ENCODE measurements around the gene FBLN2.

FBLN2 gene

GRCh38 chr3:13569201-13569600 is 20.3 kb downstream of the FBLN2 start:
- DNase-seq: no peak

DNA sequence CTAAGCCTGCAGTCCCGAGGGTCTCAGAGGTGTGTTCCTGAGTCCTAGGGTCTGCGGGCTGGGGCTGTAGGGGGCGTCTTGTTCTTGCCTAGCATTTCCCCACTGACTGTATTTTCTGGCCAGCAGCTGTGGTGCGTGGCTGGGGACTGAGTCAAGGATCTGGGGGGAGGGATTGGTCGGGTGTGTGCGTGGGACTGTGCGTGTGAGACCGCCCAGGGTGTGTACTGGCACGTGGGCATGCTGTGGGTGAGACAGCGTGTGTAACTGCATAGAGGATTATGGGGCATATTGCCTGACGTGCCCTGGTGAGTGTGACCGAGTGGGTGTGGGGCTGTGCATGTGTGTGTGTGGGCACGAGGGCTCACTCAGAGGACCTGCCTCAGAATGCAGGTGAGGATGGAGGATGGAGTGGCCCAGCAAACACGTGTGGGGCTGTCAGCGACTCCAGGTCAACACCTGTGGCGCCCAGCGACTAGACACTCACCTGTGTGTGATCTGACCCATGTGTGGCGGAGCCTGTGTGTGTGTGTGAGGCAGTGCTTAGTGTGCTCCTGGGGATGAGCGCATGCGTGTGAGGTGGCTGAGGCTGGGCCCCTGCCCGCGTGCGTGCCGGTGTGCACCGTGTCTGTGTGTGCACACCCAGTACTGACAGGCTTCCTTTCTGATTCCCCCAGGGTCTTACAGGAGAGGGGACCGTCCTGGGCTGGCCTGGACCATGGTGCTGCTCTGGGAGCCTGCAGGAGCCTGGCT is 20.9 kb downstream of the FBLN2 start:
- DNase-seq: no peak

GRCh38 chr3:13570391-13571194 is 21.7 kb downstream of the FBLN2 start:
- no peak for DNase-seq

- no peak for DNase-seq
These were observed 22.3 kb downstream of the FBLN2 start for GRCh38 chr3:13571264-13571663.

DNA sequence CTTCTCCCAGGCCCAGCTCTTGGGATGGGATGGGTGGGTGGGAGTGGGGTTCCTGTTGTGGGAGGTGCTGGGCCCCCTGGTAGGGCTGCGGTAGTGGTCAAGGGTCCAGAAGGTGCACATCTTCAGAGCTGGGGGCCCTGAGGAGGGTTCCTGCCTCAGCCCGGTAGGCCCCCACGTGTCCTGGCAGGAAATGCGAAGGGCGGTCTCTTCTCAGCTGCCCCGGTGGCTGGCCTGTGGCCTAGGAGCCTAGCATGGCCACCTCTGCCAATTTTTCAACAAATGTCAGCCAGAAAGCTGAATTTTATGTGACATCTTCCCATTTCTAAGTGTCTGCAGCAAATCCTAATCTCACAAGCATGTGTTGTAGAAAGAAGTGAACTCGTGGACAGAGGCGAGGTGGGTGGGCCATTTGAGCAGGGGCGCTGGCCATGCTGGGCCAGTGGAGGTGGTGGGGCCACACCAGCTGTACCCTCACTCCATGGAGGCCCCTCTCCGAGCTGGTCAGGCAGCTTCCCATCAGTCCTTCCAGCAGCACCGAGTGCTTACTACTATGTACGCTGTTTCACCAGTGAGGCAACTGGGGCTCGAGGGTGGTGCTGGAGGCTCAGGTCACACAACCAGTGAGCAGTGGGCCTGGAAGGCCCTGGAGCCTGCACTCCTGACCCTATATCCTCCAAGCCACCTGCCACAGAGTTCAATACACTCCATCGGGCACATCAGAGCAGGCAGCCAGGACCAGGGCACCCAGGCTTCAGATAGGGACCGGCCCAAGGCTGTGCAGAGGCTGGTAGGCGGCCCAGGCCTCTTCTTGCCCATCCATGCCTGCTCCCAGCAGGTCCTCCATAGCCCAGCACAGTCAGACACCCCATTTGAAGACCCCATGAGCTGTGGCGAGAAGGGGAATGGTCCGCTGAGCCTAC is 23.2 kb downstream of the FBLN2 start:
- DNase-seq: no peak

- no peak for DNase-seq
These were observed 24.1 kb downstream of the FBLN2 start for GRCh38 chr3:13572926-13573623.

GRCh38 chr3:13574083-13574797 is 25.3 kb downstream of the FBLN2 start:
- DNase-seq: no peak

- DNase-seq: no peak
These were observed 26.0 kb downstream of the FBLN2 start for GRCh38 chr3:13574798-13575451.

GRCh38 chr3:13575459-13576061 is 26.6 kb downstream of the FBLN2 start:
- DNase-seq: no peak

- no peak for DNase-seq
These were observed 28.5 kb downstream of the FBLN2 start for GRCh38 chr3:13577181-13578121.

DNA sequence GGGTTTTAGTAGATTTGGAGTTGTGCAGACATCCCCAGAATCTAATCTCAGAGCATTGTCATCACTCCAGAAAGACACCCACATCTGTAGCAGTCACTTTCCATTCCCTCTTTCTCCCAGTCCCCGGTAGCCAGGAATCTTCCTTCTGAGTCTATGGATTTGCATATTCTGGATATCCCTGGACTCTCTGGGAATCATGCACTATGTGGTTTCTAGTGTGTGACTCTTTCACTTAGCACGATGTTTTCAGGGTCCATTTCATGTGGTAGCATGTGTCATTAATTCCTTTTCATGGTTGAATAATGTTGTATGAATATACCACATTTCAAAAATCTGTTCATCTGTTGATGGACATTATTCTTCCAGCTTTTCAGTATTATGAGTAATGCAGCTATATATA is 29.3 kb downstream of the FBLN2 start:
- DNase-seq: no peak

DNA sequence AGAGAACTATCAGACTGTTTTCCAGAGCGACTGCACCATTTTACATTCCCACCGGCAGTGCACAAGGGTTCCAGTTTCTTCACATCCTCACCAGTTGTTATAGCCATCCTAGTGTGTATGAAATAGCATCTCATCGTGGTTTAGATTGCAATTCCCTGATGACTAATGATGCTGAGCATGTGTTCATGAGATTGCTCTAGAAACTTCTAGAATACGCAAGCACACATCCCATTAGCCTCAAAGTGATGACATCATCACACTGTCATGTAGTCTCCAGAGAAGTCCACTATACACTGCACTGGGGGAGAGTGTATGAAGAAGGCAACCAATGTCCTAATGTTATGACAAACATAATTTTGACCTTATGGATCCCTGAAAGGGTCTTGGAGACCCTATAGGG is 30.1 kb downstream of the FBLN2 start:
- DNase-seq: no peak

- no peak for DNase-seq
These were observed 31.5 kb downstream of the FBLN2 start for GRCh38 chr3:13580256-13581023.

- no peak for DNase-seq
These were observed 32.8 kb downstream of the FBLN2 start for GRCh38 chr3:13581485-13582365.

DNA sequence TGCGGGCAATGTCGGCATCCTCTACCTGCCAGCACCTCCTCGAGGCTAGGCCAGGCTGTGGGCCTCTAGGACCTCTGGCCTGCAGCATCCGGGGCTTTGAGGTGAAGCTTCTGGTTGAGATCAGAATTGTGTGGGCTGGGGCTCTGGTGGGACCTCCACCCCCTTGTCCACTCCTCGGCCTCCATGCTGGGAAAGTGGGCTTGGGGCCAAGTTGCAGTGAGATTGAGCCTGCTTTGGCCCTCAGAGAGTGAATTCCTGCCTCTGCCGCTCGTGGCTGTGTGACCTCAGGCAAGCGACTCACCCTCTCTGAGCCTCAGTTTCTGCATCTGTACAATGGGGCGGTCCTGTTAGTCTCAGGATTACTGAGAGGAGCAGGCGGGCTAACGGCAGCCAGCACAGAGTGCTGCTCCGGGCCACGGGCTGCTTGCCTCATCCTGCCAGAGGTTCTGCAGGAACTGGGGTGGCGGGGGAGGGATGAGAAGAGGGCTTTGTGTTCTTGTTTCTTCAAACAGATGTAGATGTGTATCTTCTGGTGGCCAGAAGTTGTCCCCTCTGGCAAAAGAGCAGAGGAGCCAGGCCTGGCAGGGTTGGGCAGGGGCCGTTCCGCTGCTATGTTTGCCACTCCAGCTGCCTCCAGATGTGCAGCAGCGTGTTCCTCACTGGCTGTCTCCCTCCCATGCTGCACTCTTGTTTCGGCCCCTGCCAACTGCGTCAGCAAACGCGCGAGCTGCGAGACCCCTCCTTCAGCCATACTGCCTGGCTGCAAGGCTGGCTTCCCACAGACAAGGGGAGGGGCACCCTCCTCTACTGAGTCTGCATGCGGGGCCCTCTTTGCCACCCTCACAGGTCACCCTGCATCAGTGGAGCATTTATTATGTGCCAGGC is 33.7 kb downstream of the FBLN2 start:
- DNase-seq: no peak

- DNase-seq: no peak
These were observed 34.6 kb downstream of the FBLN2 start for GRCh38 chr3:13583251-13584180.
